Left hindlimb (tissue), 1 donor: ENCODE results near the gene SPAG16.
"Not testable (repeated sequence)": the region's sequence is repeated elsewhere in the genome, so short reads cannot be mapped to it uniquely, and the experiment has no call there.

Experiments
- DNase-seq: peaks from one replicate; pipeline ENCODE4 v3.0.0-alpha.2; 2018

Gene SPAG16

DNA sequence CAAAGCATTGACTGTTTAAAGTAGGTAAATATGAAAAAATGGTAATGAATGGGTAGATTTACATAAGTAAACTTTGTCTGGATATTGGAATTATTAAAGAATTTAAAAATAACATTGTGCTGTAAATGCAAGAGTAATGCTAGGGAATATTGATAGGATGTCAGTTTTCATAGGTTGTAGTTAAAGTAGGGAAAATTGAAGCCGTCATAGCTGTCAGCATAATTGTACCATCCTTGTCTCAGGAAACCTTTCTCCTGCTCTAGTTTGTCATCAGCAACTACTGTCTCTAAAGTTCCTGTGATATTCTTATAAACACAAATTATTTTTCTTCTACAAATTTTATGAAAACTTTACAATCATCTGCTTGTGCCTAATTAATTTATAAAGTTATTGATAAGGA lies 10.1 kb upstream of the SPAG16 start:
- no peak for DNase-seq

DNA sequence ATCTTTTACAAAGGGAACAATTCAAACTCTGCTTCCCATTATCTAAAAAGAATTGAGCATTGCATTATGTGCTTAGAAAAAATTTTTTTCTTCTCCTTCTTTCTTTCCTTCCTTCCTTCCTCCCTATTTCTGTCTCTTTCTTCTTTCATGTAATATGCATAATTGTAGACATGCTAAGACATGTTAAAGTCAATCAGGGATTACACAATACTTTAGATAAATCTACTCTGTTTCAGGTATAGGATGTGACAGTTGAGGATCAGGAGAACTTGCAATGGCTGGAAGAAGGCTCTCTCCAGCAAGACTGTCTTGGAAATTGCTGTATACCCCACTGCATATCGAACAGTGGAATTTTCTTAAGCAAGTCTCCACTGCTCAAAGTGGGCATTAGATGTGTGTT lies 9.0 kb upstream of the SPAG16 start:
- no peak for DNase-seq

DNA sequence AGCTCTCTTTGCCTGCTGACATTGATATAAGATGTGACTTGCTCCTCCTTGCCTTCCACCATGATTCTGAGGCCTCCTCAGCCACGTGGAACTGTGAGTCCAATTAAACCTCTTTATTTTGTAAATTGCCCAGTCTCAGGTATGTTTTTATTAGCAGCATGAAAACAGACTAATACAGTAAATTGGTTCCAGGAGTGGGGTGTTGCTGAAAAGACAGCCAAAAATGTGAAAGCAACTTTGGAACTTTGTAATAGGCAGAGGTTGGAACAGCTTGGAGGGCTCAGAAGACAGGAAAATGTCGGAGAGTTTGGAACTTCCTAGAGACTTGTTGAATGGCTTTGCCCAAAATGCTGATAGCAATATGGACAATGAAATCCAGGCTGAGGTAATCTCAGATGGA lies 7.1 kb upstream of the SPAG16 start:
- not testable (repeated sequence) for DNase-seq

DNA sequence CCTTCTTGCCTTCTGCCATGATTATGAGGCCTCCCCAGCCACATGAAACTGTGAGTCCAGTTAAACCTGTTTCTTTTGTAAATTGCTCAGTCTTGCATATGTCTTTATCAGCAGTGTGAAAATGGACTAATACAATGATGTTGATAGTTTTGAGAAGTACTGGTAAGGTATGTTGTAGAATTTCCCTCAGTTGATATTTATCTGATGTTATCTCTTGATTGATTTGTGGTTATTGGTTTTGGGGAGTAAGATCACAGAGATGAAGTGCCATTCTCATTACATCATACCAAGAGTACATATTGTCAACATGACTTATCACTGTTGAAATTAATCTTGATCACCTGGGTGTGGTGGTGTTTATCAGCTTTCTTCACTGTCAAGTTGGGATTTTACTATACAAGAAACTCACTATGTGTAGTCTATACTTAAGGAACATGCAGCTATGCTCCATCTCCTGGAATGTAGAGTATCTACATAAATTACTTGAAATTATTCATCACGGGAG lies 5.1 kb upstream of the SPAG16 start:
- DNase-seq: no peak

DNA sequence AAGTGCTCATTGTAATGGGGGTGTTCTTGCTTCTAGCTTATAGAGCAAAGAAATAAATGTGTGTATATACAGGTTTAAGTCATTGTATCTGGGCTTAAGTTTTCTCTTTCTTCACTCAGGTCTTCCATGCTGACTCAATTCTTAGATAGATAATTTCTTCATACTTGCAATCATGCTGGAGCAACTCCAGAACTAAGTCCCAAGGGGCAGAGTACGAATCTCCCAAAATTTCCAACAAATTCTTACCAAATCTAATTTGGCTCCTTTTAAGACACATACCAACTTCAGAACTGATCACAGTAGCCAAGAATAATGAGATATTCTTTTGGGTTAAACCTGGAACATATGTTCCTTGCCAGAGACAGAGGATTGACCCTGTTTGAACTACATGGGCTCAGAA lies 4.3 kb upstream of the SPAG16 start:
- no peak for DNase-seq

DNA sequence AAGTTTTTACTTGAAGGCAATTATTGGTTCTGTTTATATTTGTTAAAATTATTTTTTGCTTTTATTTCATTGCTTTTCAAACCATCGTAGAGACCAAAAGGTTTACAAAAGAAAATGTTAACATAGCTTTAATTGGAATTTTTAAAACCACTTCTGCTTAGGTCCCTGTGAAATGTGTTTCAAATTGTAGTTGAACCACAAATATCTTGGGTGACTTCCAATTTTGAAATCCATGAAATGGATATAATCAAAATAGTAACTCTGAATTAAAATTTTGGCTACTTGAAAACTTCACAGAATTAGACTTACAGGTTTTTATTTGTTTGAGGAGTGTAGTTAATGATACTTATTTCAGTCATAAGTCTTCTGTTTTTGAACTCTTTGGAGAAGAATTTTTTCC lies 3.1 kb upstream of the SPAG16 start:
- no peak for DNase-seq

DNA sequence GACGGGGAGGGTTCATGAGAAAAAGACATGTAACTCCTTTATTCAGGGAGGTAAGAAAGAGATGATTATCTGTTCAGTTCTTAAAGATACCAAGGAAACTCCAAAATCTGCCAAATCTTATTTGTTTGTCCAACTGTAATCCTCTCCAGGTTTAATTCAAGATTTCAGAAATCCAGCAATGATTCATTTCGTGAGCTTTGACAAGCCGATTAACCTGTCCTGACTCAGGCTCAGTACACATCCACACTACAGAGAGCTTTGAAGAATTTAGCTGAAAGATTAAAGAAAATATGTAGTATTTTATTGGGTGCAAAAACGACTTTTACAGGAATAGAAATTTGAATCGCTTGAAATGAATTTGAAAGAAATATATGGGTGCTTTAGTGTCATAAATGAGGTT lies 1.1 kb downstream of the SPAG16 start:
- no peak for DNase-seq

DNA sequence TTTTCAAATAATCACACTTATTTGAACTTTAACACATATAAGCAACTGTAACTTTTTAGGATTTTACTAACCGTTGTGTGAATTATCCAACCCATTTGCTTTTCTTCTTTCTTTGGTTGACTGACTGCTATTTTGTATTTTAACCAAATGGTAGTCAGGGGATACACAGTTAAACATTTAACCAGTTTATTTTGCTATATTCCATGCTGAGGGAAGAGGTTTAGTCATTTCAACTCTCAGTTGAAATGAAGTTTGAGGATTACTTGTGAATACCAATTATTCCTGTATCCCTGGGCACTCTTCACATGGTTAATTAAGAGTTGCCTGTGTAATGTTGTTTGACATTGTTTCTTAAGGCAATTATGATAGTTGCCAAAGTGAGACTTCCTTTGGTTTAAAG lies 1.9 kb downstream of the SPAG16 start:
- DNase-seq: no peak

DNA sequence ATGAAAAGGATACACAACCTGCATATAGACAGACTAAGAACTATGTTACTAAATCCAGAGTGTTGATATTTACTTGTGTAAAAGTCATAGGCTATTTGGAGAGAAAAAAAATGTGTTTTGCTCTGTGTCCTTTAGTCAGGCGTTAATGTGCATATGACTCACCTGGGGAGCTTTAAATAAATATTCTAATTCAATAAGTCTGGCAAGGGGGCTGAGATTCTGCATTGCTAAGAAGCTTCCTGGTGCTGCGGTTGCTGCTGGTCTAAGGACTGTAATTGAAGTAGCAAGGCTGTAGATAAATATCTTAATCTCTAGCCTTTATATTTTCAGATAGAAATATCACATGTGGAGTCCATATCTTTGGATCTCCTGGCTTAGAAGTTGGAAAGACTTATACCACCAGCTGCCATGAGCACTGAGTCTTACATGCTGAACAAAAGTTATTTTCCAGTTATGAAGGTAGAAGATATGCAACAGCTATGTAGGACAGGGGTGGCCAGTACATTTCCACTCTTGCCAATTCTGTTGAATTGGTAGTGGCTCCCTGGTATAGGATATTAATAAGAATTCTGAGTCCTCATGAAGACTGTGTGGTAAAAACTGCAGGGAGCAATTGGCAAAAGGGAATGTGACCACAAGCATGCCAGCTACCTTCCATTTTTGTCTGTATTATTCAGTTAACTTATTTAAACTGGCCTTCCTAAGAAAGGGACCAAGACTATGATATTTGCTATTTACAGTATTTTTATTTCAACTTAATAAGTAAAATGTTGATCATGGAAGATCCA lies 4.8 kb downstream of the SPAG16 start:
- no peak for DNase-seq

DNA sequence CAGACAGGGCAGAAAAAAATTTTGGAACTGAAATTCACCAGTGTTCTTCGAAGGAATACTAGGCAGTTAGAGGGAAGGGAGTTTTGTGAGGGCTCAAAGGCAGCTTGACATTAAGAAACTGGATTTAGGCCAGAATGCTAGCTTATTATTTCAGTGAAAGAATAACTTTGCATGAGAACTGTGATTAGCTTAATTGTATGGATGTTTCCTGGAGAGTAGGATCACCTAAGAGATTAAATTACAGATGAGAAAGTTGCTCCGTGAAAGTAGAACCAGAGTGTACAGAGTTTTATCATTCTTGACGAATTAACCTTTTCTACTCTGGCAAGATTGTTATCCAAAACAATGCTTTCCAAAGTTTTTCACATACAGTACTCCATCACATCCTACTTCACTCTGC lies 6.2 kb downstream of the SPAG16 start:
- DNase-seq: no peak

DNA sequence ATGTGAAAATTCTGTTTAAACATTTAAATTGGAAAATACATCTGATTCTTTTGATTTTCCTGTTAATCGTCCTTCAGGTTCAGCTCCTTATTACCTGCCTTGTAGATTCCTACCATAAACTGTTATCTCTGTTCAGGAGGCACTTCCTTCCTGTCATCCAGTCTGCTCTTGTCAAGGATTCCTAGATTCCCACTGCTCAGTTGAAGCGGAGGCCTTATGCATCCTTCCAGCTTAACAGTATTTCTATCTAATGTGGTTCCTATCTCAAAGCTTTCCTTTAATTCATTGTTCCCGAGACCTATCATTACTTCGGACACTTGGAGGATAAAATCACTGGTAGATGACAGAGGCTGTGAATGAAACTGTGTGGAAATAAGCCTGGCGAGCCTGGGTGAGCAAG lies 12.0 kb downstream of the SPAG16 start:
- no peak for DNase-seq

DNA sequence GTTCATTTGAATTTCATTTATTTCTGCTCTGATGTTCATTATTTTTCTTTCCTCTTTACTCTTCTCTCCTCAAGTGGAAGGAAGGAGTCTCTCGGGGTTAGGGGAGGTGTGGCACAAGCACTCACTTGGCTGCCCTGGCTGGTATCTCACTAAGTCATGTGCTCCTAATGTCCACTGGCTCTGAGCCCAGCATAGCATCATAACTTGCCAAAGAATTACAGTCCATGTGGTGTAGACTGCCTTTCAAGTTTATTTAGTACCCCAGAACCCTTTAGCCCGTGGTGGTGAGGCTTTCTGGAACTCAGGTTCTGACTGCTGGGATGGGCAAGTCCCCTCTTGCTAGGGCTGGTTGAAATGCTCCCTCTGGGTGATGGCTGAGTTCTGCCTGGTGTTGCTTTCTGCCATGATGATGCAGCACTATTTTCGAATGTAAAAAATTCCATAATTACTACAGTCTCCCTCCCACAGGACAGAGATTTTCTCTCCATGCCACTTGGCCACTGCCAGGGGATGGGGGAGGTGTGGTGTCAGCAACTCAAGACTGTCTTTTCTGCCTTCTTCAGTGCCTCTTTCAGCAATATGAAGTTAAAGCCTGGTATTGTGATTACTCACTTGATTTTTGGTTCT lies 22.2 kb downstream of the SPAG16 start:
- no peak for DNase-seq

DNA sequence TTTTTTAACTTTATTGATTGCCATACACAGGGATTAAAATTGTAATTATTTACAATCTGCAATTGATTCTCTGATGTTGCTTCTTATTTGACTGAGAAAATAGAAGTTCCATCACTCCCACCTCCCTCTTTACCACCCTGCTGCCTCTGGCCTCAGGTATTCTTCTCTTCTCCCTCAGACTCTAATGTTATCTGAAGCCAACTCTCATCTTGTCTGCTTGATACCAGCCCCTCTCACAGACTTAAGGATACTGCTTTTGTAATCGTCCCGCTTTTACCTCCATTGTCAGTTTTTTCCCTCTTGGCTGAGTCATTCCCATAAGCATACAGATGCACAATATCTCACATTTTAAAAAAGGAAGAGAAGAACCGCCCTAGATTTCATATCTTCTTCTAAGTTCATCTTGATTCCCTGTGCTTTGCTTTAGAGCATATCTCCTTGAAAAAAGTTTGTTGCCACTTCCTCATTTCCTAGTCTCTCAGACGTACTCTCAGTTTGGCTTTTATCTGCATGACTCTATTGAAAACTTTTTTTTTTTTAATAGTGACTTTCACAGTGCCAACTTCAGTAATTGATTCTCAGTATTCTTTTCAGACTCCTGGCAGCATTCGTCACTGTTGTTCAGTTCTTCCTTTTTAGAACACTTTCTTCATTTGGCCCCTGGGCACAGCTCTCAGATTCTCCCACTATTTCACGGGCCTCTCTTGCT lies 31.1 kb downstream of the SPAG16 start:
- no peak for DNase-seq

DNA sequence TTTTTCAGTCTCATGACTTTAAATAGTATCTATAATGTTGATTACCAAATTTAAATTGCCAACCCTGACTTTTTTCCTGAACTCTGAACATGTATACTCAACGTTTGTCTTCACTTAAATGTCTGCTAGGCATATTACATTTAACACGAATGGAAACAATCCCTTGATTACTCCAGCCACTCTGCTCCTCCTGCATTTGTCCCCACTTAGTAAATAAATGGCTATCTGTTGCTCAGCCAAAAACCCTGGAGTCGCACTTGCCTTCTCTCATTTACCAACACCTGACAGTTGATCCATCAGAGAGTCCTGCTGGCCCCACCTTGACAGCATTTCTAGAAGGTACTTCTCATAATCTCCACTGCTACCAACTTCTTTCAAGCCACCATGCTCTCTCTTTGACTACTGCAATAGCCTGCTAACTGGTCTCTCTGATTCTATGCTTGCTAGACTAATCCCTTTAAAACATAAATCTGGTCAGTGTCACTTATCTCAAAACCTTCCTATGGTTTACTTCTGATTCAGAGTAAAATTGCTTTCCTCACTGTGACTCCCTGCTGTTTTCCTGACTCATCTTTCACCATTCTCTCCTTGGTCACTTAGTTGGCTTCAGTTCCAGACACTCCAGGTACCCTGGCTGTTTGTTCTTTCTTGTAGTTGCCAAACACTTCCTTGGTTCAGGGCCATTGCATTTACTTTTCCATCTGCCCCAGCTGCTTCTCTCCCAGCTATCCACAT lies 31.9 kb downstream of the SPAG16 start:
- DNase-seq: no peak

DNA sequence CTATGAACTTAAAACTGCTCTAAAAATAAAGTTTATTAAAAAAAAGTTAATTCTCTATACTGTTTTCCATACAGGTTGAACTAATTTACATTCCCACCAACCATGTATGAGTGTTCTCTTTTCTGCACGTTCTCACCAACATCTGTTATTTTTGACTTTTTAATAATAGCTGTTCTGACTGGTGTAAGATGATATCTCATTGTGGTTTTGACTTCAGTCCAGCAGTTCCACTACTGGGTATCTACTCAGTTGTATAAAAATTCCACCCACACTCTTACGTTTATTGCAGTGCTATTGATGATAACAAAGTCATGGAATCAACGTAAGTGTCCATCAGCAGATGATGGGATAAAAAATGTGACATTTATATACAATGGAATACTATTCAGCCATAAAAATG lies 33.7 kb downstream of the SPAG16 start:
- DNase-seq: no peak

DNA sequence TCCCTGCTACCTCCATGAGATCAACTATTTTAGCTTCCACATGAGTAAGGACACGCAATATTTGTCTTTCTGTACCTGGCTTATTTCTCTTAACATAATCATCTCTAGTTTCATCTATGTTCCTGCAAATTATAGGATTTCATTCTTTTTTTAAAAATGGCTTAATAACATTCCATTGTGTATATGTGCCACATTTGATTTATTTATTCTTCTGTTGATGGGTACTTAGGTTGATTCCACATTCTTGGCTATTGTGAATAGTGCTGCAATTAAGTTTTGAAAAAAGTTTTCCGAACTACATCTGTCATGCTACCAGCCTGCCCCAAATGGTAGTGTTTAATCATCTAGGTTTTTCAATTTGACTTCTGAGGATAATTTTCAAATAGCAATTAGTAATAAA lies 36.3 kb downstream of the SPAG16 start:
- no peak for DNase-seq

DNA sequence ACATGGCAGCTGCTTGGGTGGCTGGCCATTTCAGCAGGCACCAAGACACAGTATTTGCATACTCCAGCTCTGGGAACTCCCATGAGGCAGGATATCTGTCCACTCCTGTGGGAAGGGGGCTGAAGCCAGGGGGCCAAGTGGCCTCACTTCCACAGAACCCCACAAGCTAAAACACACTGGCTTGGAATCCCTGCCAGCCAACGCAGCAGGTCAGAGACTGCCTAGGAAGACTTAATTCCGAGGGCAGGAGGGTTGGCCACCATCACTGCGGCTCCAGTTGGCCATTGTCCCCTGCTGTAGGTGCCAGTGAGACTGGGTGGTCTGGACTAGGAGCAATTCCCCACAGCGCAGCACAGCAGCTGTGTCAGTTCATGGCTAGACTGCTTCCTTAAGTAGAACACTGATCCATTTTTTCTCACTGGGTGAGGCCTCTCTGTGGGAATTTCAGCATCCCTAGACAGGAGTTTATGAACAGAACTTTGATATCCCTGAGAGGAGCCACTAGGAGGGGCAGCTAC lies 52.0 kb downstream of the SPAG16 start:
- DNase-seq: no peak

DNA sequence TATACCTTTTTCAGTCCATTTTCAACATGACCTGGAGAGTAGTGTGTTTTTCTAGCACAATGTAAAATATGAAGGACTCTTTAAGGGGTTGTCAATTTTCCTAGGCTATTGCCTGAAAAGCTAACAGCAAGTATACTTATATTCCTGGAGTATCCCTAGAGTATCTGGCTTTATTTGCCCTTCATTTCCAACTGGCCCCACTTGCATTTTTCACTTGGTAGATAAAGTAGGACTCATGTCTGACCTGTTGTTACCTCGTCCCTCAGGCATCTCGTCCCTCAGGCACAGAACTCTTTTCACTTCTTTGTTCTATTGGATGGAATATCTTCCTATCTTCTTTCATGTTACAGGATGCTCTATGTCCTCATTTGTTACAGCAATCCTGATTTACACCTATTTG lies 69.2 kb downstream of the SPAG16 start:
- DNase-seq: no peak

DNA sequence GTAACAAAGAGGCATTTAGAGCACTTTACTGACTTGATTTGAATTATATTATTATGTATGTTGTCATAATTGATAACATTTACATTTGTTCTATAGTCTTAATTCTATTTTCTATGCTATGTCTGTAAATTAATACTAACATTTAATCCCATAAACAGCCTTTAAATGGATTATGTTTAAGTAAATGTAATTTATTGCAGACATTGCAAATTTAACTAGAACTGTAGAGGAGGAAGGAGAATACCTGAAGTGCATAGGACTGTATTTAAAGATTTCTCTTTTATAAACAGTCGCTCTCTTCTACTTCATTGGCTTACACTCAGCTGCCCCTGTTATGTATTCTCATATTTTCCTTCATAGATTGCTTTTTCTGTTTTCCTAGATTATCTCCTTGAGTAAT lies 92.4 kb downstream of the SPAG16 start:
- no peak for DNase-seq

DNA sequence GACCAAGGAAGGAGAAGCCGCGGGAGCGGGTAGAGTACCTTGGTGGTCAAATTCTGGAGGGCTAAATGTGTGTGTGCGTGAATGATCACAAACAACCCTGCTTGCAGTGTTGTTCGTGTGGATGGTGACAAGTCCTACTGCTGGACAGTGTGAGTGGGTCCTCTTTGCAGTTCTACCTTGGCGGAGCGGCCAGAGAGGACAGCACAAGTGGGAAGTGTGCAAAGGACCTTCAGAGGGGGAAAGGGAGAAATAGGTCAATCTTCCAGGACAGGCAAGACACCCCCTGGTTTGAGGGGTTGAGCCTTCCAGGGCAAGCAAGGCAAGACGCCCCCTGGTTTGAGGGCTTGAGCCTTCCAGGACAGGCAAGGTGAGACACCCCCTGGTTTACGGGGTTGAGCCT lies 122.8 kb downstream of the SPAG16 start:
- not testable (repeated sequence) for DNase-seq

DNA sequence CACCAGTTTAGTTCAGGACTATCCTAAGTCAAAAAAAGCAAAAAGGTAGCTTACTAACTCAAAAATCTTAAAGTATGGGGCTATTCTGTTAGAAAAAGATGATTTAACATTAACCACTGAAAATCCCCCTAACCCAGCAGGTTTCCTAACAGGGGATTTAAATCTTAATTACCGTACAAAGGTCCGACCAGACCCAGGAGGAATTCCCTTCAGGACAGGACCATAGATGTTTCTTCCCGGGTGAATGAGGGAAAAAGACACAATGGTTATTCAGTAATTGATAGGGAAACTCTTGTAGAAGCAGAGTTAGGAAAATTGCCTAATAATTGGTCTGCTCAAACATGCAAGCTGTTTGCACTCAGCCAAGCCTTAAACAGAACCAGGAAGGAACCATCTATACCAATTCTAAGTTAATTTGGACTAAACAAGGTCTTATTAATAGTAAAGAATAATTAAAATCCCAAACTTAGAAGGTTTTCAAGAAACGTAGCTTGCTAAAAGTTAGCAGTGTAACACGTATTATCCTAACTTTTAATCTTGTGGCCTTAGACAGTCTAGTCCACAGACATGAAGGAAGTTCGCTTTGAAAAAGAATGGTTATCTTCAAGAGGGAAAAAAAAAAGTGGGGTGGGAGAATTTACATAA lies 124.3 kb downstream of the SPAG16 start:
- DNase-seq: not testable (repeated sequence)

DNA sequence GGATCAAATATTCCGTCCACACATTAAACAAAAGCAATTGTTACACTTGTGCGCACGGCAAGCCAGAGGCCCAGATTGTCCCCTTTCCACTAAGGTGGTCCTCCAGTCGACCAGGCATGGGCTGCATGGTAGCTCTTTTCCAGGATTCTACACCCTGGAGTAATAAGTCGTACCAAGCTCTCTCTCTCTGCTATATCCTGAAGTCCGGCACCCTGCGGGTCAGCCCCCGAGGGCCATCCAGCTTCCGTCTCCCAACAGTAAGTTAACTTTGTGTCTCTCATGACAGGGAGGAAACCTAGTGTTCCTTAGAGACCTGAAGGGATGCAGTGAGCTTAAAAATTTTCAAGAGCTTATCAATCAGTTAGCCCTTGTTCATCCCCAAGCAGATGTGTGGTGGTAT lies 126.4 kb downstream of the SPAG16 start:
- DNase-seq: not testable (repeated sequence)
